Endothelial cell of hepatic sinusoid (primary cell): ENCODE results near the gene MEIS1.
"Not testable (repeated sequence)": the region's sequence is repeated elsewhere in the genome, so short reads cannot be mapped to it uniquely, and the experiment has no call there.

ENCODE experiments used
- in situ Hi-C: cut with HindIII; loops from 2 replicates; pipeline ENCODE4 v1.10.0; 2017; ENCODE audit warnings: low sequenced_read_pairs

MEIS1 gene

DNA sequence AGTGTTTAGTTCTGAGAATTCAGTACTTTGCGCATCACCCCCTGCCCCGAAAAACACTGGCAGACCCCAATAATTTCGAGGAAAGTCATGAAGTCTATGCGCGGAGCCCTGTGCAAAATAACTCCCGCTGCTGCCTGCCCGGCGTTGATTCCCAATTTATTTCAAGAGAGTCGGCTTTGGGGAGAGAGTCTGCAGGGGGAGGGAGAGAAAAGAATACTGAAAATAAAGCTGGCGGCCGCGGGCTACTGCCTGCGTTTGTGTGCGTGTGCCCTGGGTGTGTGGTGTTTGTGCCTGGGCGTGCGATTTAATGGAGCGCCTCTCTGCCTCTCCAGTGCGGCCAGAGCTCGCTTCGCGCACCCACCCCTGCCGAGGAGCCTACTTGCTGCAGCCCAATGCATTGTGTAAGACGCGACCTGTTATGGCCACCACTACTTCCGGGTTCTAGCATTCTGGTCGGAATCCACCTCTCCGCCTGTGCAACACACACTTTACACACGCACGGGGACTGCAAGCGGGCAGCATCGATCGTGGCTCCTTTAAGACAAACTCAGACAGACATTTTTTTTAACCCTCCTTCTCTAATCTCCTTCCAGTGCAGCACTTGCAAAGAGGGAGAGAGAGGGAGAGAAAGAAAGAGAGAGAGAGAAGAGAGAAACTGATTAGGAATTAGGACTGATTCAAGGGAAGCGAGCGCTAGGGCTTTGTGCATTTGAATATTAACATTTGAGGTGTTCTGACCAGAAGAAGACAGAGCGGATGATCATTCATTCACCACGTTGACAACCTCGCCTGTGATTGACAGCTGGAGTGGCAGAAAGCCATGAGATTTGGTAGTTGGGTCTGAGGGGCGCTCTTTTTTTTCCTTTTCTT, at the start of gene MEIS1:
TSS of gene MEIS1 (plus strand) at position 447 of the 870 bp plus-strand sequence. CDS start 732 bp downstream, outside the sequence.
- in situ Hi-C loops, result loop anchor here (25.0 kb wide), 3 partner anchors 427 to 1602 kb away; no protein-coding TSS in a partner anchor

DNA sequence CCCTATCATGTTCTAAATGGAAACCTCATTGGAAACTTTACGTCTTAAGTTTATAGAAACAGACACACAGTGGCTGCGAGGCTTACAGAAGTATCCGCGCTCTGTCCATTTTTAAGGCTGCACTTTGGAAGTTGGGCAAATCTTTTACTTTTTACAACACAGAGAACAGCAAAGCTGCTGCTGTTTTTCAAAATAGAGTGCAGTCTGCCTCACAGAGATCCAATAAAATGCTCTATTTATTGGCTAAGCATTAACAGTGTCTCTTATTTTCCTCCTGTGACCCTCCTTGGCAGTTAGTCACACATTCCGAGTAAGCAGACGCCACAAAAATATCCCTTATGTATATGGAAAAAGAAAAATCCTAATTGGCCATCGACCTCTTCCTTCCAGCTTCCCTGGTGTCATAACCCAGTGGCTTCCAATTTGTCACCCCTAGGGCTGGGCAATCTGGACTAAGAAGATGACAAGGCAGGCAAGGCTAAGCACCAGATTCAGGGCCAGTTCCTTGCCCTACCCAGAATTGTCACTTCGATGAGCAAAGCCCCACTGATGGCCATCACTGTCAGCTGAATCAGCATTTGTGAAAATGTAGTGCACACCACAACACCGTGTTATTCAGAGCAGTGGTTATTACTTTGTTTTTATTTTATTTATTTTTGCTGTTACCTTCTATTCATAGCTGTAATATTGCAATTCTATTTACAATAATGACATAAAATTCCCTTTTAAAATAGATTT, 47.7 kb upstream of the MEIS1 start:
- in situ Hi-C loops, result no loop called here

DNA sequence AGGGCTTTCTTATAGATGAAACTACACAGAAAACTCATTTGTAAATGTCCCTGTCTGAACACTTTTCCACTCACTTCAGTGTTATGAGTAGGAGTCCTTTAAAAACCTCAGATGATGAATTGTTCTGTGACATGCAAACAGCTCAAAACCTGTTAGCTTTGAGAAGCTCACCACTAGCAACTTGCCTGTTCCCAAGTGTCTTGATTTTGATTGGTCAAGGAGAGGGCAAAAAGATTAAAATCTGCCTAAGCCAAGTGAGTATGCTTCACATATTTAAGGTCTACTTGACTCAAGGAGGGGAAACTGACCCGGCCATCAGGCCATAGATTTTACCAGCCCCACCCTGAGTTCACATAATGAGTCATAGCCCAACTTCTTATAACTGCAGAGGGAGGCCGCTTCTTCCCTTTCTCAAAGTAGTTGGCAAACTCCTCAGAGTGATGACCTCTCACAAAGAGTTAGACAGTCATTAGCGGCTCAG, 45.2 kb upstream of the MEIS1 start:
- in situ Hi-C loops, result no loop called here

DNA sequence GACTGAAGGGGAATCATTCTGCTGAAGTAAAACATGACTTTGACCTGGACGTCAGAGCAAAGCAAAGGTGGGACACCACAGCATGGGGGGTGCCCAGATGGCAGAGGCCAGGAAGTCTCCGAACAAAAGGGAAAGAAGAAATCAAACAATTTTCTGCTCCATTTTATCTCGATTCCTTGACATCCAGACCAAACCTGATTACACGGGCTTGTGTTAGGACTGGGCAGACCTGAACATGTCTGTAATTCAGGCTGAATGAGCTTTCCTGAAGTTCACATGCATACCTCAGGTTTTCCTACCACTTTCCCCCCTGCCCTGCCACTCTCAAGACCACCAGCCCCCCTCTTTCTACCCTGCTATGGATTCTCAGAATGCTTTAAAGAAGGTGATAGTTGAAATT, 44.8 kb upstream of the MEIS1 start:
- in situ Hi-C loops, result no loop called here

DNA sequence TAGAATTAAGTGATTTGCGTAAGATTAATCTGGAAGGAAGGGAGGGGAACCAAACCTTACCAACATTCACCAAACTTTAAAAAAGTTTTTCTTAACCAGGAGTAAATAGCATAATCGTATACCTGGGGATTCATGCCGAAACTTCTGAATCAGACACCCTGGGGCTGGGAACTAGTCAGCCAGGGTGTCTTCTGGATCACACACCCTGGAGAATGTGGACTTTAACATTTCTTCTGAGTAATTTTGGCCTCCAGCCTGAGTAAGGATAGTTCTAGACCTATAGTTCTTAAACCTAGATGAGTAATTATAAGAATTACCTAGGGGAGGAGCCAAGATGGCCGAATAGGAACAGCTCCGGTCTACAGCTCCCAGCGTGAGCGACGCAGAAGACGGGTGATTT, 44.1 kb upstream of the MEIS1 start:
- in situ Hi-C loops, result no loop called here

DNA sequence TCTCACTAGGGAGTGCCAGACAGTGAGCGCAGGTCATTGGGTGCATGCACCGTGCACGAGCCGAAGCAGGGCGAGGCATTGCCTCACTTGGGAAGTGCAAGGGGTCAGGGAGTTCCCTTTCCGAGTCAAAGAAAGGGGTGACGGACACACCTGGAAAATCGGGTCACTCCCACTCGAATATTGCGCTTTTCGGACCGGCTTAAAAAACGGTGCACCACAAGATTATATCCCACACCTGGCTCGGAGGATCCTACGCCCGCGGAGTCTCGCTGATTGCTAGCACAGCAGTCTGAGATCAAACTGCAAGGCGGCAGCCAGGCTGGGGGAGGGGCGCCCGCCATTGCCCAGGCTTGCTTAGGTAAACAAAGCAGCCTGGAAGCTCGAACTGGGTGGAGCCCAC, 43.7 kb upstream of the MEIS1 start:
- in situ Hi-C loops, result not testable (repeated sequence)

DNA sequence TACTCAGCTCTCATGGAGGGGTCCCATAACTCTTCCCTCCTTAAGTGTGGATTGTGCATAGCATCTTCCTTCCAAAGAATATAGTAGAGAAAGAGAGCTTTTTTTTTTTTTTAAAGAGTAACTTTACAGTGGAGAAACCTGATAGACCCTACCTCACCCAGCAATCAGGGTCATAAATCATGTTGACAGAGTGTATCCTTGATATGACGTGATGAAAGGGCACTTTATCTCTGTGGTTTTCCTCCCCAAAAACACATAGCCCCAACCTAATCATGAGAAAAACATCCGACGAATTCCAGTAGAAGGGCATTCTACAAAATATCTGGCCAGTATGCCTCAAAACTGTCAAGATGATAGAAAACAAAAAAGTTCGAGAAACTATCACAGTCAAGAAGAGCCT, 29.5 kb upstream of the MEIS1 start:
- in situ Hi-C loops, result no loop called here

DNA sequence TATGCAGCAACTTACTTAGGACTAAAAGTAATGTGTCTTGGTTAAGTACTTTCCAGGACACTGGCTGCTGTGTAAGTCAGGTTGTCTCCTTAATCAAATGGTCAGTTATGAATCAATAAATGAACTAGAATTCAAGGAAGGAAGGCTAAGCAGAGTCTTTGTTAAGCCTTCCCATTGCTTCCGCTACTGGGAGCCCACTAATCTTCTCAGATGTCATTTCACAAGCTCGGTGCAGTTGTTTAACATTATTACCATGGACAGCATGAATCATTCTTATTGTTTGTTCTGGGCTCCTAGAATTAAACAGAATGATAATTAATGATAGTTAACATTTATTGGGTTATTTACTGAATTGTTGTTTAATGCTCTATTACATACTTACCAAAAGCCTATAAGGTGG, 26.0 kb upstream of the MEIS1 start:
- in situ Hi-C loops, result no loop called here

DNA sequence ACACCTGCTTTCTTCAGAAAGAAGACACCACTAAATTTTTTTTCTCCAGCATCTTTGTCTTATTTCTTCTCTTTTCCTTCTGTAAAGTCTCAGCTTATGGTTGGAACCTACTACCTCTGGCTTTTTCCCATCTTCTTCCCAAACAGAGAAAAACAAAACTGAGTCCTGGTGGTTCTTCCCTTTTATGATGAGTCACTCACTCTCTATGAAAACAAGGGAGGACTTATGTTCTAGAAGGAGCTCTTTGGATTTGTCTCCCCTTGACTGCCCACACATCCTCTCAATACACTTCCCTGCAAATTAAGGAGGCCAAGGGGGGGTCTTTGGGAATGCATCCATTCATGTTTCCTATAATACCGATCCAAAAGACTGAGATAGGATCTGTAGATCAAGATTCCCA, 22.1 kb upstream of the MEIS1 start:
- in situ Hi-C loops, result loop anchor here (10.0 kb wide), 1 partner anchor 792 kb away; no protein-coding TSS in a partner anchor

DNA sequence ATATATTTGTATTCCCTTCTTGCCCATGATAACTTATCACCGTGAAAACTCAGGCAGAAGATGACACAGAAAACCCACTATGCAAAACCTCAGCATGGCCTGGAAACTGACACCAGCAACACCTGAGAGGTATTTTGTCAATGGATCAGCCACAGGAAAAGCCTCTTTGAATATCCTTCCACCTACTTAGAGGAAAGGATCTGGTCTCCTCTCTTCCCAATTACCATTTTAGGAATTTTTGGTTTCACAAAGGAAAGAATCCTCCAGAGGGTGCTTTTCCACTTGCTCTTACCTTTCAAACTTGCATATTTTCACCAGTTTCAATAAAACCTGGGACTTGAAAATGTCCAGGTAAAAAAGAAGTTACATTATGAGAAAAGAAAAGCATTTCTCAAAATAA, 20.0 kb upstream of the MEIS1 start:
- in situ Hi-C loops, result loop anchor here (10.0 kb wide), 1 partner anchor 790 kb away; no protein-coding TSS in a partner anchor

DNA sequence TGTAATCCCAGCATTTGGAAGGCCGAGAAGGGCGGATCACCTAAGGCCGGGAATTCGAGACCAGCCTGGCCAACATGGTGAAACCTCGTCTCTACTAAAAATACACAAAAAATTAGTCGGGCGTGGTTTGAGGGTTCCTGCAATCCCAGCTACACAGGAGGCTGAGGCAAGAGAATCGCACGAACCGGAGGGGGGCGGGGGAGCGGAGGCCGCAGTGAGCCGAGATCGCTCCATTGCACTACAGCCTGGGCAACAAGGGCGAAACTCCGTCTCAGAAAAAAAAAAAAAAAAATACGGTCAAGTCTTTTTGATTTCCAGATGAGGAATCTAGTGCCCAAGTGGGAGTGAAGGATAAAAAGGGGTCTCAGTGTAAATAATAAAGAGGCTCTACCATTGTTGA, 16.5 kb upstream of the MEIS1 start:
- in situ Hi-C loops, result loop anchor here (10.0 kb wide), 1 partner anchor 786 kb away; no protein-coding TSS in a partner anchor

DNA sequence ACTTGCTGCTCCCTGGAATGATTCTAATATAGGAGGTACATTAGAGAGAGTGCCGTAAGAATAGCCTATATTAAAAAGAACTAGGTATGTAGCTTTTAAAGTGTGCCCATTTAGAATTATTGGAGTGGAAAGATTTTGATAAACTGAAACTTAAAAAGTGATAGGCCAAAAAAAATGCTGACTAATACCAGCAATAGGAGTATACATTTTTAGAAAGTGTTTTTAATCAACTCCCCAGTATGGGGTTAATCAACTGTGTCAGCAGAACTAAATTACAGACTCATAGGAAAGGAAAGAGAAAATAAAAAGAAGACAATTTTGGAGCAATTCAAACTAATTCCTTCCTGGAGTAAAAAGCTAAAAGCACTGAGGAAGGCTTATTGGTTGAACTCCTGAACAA, 13.3 kb upstream of the MEIS1 start:
- in situ Hi-C loops, result no loop called here

DNA sequence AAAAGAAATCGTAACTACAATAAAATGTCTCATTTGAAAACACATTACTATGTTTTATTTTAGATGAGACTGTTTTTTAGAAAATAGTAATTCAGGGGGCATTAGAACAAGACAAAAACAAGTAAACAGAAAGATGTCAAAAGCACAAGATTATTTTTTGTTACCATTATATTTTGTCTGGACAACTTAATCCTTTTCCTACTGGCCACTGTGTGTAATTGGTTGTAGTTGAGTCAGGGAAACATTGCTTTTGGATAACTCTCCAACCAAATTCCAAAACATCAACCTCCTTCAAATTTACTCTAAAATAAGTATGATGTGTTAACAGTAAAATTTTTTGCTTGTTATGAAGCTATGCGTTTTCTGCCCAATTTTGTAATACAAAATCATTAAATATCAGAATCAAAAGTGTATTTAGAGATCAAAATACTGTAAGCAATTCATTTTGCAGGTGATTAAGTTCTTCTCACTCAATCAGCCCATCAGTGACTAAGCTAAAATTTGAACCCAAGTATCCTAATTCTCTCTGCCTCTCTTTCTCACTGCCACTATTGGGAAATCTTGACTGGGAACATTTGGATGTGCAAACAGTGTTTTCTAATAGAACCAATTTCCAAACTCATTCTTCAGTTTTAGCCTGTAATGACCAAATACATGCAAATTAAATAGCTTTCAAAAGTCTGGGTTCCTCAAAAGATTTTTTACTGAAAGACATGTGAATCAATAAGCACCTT, 11.4 kb upstream of the MEIS1 start:
- in situ Hi-C loops, result no loop called here

DNA sequence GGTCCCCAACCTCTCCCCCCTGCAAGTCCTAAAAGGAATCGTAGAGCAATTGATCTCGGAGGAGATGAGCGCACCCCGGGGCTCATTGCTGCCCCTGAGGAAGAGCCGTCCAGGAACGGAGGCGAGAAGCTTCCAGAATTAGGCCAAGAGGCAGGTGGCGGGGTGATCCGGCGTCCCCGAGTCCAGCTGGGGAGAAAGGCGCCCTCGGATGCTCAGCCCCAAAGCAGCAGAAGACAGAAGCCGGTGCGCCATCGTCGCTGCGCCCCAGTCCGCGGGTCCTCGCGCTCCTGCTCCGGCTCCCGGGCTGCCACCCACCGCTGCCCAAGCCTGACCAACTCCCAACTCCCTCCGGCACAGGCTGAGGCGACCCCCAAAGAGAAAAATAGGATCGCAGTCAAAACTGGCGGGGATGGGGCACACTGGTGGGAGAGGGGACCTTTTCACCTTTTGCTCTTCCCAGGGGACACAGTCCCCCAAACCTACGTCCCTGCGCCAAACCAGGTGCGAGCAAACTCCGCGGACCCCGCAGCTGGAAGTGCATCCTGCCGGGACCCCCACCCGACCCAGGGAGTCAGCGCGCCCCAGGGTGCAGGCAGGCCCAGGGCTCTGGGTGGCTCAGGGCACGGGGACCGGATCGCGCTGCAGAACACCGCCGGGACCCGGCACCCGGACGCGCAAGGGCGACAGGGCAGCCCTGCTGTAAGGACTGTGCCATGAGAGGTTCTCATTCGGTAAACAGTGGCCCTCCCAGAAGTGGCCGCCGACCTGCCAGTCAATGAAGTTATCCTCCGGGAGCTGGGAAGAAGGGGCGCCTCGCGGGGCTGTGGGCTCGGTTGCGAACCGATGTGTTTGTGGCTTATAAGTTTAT, 8.4 kb upstream of the MEIS1 start:
- in situ Hi-C loops, result loop anchor here (25.0 kb wide), 3 partner anchors 436 to 1611 kb away; no protein-coding TSS in a partner anchor

DNA sequence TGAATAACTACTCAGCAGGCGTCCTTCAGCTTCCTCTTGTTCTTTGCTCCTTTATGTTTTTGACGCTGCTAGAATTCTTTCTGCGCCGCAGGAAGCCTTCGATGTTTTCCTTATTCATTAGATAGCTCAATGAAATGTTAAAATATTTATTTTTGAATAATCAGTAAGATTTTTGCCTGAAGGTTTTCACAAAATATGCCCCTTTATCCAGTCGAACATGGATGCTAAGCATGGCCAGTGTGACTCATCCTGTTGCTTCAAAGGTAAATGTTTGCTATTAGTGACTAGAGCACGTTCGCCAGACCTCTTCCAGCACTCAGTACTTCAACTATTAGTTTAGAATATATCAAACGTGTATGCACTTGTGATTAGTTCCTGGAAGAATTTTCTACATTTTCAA, 7.6 kb upstream of the MEIS1 start:
- in situ Hi-C loops, result loop anchor here (25.0 kb wide), 3 partner anchors 435 to 1610 kb away; no protein-coding TSS in a partner anchor

DNA sequence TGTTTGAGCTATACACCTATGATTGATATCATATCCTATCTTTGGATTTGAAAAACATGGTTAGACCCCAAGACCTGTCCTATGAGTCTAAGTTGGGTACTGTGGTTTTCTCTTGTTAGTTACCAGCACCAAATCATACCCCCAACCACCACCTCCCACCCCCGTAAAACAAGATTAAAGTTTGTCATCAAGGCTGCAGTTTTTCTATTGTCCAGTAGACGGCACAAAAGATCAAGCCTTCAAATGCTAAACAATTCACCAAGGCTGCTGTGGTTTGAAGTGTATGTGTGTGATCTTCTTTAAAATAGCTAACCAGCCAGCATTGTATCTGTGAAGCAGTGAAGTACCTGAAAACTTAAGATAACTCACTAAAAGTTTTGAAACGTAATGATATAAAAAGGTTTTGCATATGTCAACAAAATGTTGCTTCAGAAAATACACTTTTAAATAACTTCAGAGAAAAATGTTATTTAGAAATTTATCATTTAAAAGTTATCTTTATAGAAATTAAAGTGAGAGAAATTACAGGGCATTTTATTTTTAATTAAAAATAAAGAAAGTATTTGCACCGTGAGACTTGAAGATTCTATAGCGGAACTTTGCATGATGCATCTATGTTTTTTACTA, 5.8 kb upstream of the MEIS1 start:
- in situ Hi-C loops, result loop anchor here (25.0 kb wide), 3 partner anchors 433 to 1608 kb away; no protein-coding TSS in a partner anchor

DNA sequence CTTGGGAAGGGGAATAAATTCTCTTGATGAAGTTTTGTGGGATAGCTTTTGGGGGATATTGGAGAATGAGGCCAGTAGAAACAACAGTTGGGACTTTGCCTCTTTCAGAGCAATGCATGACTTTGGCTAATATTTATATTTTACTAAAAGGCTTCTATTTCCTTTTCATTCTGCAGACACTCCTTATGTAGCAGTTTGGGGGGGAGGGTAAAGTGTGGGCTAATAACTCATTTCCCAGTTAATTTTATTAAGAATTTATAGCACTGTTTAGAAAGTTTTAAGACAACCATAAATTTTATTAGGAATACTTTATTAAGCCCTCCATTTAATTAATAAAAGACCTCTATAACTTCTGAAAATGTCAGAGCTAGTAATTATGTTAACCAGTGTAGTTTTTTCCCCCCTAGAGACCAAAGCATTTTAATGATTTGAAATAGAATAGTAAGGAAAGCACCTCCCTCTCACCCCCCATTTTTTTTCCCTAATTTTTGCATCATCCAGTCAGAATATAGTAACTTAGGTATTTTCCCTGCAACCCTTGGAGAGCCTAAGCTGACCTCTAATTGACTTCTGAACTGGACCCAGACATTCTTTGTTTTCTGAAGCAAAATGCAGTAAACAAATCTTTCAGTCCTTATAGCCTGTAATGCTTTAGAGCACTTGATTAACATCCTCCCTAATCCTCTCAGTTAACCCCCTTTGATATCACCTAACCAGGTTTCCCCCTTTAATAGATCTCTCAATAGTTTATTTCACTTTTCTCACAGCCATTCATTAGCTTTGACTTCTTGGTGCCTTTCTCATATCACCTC, 5.0 kb upstream of the MEIS1 start:
- in situ Hi-C loops, result loop anchor here (25.0 kb wide), 3 partner anchors 432 to 1607 kb away; no protein-coding TSS in a partner anchor

DNA sequence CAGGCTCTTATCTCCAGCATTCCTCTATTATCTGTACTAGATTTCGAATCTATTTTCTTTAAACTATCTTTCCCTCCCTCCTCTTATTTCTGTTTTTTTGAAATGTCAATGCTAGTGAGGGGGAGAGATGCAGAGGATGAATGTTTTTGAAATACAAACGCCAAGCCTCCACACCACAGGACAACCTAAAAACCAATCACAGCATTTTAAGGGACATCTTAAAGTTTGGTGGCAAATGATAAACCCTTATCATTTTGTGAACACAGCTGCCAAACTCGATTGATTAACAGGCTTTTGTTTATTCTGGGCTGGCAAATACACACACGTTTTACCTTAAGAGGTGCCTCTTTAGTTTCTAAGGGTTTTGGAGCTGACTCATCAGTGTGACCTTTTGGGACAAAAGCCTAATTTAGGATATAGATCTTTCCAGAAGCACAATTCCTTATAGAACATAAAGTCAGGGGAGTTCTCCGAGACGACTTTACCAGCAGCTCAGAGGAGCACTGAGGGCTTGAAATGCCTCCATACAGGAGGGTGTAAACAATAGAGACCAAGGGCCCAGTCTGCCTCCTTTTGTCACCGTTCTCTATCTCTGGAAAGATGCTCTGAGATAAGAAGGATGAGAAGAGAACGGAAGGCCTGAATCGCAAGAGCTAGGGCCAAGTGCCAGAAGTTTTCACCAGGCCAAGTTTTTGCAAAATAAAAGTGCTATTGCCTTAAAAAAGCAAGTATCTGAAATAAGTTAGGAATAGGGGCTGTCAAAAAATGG, 4.2 kb upstream of the MEIS1 start:
- in situ Hi-C loops, result loop anchor here (25.0 kb wide), 3 partner anchors 432 to 1607 kb away; no protein-coding TSS in a partner anchor
